Hepatocyte (in vitro differentiated cells): ENCODE measurements around the gene NEDD9.

Experiments
- CTCF ChIP-seq: fragments of 200-600 bp; sonication (generic); IDR thresholded peaks from 2 replicates; pipeline ENCODE4 v1.5.1; 2016; ENCODE audit warnings: antibody characterized with exemption, mild to moderate bottlenecking; ENCODE audit not compliant: poor library complexity
- EZH2 ChIP-seq: fragments of 200-600 bp; sonication (generic); IDR thresholded peaks from 2 replicates; pipeline ENCODE4 v1.6.1; 2016; ENCODE audit warnings: antibody characterized with exemption, mild to moderate bottlenecking, borderline replicate concordance
- EZH2phosphoT487 ChIP-seq: fragments of 200-600 bp; sonication (generic); IDR thresholded peaks from one replicate; pipeline ENCODE4 v1.6.1; 2018; ENCODE audit warnings: antibody characterized with exemption, mild to moderate bottlenecking, low read depth, moderate library complexity; ENCODE audit not compliant: unreplicated experiment, severe bottlenecking

DNA sequence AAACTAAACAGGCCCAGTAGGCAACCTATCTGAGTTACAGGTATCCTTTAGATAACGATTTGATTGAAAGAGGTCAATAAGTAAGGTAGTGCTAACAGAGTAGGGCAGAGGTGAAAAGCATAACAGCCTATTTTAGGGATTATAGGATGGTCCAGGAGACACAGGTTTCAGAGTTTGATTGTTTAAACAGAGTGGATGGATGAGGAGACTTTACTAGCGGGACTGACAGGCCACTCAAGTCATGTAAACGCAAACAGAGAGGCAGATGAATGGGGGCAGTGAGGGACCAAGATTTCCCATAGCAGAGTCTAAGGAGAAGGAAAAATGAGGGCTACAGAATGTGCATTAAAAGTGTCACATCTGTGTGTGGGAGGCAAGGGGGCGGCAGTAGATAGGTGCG is 4.8 kb downstream of the NEDD9 start:
- TF ChIP-seq CTCF (no peak), EZH2 (no peak), EZH2phosphoT487 (no peak)
